Heart left ventricle (tissue), 16 donors: ENCODE results near the gene ZNF487. TPM values are rescaled to one million over a fixed set of nuclear protein-coding genes. Genes with fewer than 3 reads are reported as not detected.
A peak's percentile ranks its signal among the peaks of the same experiment; 100 is the strongest.

Source experiments
- ATAC-seq, 4 donors: fragments of 200-7000 bp; cut with Tn5 transposase; one replicate each; pipeline ENCODE4 v1.9.1; 2020 to 2022; ENCODE audit warnings: moderate library complexity in 4 of 4, mild to moderate bottlenecking in 3 of 4, moderate number of reproducible peaks in 1 of 4
- DNase-seq, 5 donors: peaks; one replicate each; pipeline ENCODE4 v3.0.0-alpha.2; 2020
- H3K27ac ChIP-seq, 12 donors: fragments of 200-600 bp; sonication (generic) in 4 of 12; one replicate each; pipeline versions ENCODE4 v1.5.0 to v1.8.0; 2016 to 2022; ENCODE audit warnings: mild to moderate bottlenecking in 2 of 12
- H3K27me3 ChIP-seq, 9 donors: fragments of 200-600 bp; sonication (generic) in 2 of 9; one replicate each; pipeline versions ENCODE4 v1.5.1 to v1.8.0; 2016 to 2022; ENCODE audit warnings: mild to moderate bottlenecking in 3 of 9
- H3K36me3 ChIP-seq, 9 donors: fragments of 200-600 bp; sonication (generic) in 2 of 9; one replicate each; pipeline versions ENCODE4 v1.5.0 to v1.8.0; 2018 to 2022; ENCODE audit warnings: mild to moderate bottlenecking in 2 of 9
- H3K4me1 ChIP-seq, 12 donors: fragments of 200-600 bp; sonication (generic) in 4 of 12; one replicate each; pipeline versions ENCODE4 v1.5.0 to v1.8.0; 2016 to 2022; ENCODE audit warnings: mild to moderate bottlenecking in 3 of 12
- H3K4me3 ChIP-seq, 12 donors: fragments of 200-600 bp; sonication (generic) in 4 of 12; one replicate each; pipeline versions ENCODE4 v1.5.0 to v1.8.0; 2017 to 2022; ENCODE audit warnings: mild to moderate bottlenecking in 9 of 12, moderate library complexity in 4 of 12
- H3K9me3 ChIP-seq, 12 donors: fragments of 200-600 bp; sonication (generic) in 4 of 12; one replicate each; pipeline versions ENCODE4 v1.5.0 to v1.8.0; 2016 to 2022; ENCODE audit warnings: mild to moderate bottlenecking in 1 of 12
- POLR2A ChIP-seq, 2 donors: fragments of 450-650 bp; IDR thresholded peaks; one replicate each; pipeline ENCODE4 v1.6.1; 2017; ENCODE audit warnings: antibody characterized with exemption in 2 of 2, mild to moderate bottlenecking in 2 of 2, moderate library complexity in 2 of 2
- WGBS, 4 donors: extraction: QIAGEN DNeasy Blood & Tissue Kit in 2 of 4; methylation state at CpG; one replicate each; pipeline versions ENCODE4 v1.1.5 to v1.1.7; 2013 to 2018; 5-methylcytosine and 5-hydroxymethylcytosine counted together
- intact Hi-C, 10 donors: fragments of 100-400 bp; cut with DNase I; formaldehyde crosslinking; loops; one replicate each; pipeline versions ENCODE4 v1.11.1 to v1.14.2; 2022
- polyA plus RNA-seq, 2 donors: library from polyadenylated mRNA; stranded (reverse); fragments of 200-250 nt; gene quantifications; one replicate each; pipeline ENCODE4 v1.2.3, GENCODE V29; 2013
- total RNA-seq, 9 donors: library from RNA; depleted of rRNA in 2 of 9; stranded (reverse); fragments of >200 nt in 2 of 9; fragmentation: NEBNext Ultra II Directional in 3 of 9; extraction: Animal tissue kit (Norgen Biotek cat#: 25700) in 3 of 9; gene quantifications; one replicate each; pipeline versions ENCODE4 v1.1.0 to v1.2.4, GENCODE V29; 2016 to 2023
- TF ChIP-seq, protein P1 (sequence below), 12 donors: fragments of 200-600 bp; sonication (generic) in 4 of 12; IDR thresholded peaks; one replicate each; pipeline versions ENCODE4 v1.5.0 to v1.8.0; 2018 to 2022; ENCODE audit warnings: antibody characterized with exemption in 12 of 12, mild to moderate bottlenecking in 5 of 12
- donor health status: ischemic (EF 13 %, LVEDD 7.1; RV severe dilation, severe dysfunction).
- donor health status: healthy with polysubstance abuse.
- donor health status: DM: no; HTN: yes; CAD: no.
- donor health status: DM: no; HTN: no; CAD: no.
- donor health status: ischemic (EF 25% LVEDD 6.9; RV normal size, moderate dysfunction).
- donor health status: ischemic (EF 25% LVEDD 5.7; RV mildly dilated, moderate dysfunction).
- donor health status: healthy.
- donor health status: DM: yes; HTN: yes; CAD: no.
- donor health status: ischemic (EF 35%, LVEDD 5.7; RV mildly dilated, moderate dysfunction).
- donor health status: nonischemic (EF 11% LVEDD 7.7; RV severe dilation, severe dysfunction).
- donor health status: DM: yes; HTN: yes; CAD: no.
- donor health status: PGD.
- donor health status: ischemic (EF 29% LVEDD 5.4; RV normal size, mild dysfunction).
- donor health status: nonischemic (EF 23%, LVEDD 6.1; RV moderate dilation, normal function).

Gene ZNF487
- total and polyA plus RNA-seq, 11 donors = 1.8 to 5.1 (median 2.4) TPM

DNA sequence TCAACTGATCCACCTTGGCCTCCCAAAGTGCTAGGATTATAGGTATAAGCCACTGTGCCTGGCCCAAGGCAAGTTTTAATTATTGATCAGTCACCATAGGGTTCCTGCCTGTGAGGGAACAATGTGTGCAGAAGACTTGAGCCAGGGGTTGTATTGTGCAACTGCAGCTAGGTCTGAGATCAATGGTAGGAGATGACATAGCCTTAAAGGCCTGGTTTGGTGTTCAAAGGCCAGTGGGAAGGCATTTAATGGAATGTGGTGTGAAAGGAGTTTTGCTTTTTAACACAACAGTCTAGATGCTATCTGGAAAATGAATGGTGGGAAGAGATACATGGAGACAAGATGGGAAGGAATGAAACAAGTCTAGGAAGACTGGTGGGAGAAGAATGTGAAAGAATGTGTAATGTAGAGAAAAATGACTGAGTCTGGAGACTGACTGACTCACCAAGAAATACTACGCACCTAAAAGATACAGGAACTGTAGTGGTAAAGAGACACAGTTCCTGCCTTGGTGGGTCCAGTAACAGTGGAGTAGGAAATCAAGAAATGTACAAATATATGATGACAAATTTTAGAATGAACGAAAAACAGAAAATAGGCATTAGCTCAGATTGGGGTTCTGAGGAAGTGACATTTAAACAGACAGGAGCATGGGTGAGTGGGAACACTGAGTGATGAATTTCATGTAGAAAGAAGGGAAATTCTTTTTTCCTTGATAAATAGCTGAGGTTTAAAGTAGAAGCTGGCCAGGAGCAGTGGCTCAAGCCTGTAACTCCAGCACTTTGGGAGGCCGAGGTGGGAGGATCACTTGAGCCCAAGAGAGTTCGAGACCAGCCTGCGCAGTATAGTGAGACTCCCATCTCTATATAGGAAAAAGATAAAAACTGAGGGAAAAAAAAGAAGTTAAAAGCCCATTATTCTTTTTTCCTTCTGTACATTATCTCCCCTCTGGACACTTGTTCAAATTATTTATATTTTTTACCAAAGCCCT, 37.3 kb upstream of the ZNF487 start:
- intact Hi-C loops = loop anchor here in 5 of 10 donors (1.0 to 5.0 kb wide), 2 partner anchors 8 to 38 kb away; partner anchors contain the start of gene ZNF487 (in 4 of the 5)
- no peaks in the 10 kb centered on the region for H3K9me3 ChIP-seq
- no peak overlapping the region for H3K4me3 ChIP-seq
- TF ChIP-seq, protein P1, sequence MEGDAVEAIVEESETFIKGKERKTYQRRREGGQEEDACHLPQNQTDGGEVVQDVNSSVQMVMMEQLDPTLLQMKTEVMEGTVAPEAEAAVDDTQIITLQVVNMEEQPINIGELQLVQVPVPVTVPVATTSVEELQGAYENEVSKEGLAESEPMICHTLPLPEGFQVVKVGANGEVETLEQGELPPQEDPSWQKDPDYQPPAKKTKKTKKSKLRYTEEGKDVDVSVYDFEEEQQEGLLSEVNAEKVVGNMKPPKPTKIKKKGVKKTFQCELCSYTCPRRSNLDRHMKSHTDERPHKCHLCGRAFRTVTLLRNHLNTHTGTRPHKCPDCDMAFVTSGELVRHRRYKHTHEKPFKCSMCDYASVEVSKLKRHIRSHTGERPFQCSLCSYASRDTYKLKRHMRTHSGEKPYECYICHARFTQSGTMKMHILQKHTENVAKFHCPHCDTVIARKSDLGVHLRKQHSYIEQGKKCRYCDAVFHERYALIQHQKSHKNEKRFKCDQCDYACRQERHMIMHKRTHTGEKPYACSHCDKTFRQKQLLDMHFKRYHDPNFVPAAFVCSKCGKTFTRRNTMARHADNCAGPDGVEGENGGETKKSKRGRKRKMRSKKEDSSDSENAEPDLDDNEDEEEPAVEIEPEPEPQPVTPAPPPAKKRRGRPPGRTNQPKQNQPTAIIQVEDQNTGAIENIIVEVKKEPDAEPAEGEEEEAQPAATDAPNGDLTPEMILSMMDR (IDR thresholded peaks at IDR 0.05) = no peak
- TF ChIP-seq POLR2A (IDR thresholded peaks at IDR 0.05) = no peak
- peaks cover 0 to 58% (median 18%) of the 10 kb centered on the region in 9 donors for H3K36me3 ChIP-seq
- DNase-seq = no peak
- H3K27me3 ChIP-seq = no peaks in the 10 kb centered on the region
- H3K27ac ChIP-seq = peak overlapping the region in 1 of 12 donors; percentile 99
- 89 to 91% (median 89%) methylated on average over 5 of the region's 5 CpGs for WGBS, 4 donors
- H3K4me1 ChIP-seq = peaks cover 2 to 91% (median 62%) of the 10 kb centered on the region in 12 donors
- ATAC-seq = no peak

DNA sequence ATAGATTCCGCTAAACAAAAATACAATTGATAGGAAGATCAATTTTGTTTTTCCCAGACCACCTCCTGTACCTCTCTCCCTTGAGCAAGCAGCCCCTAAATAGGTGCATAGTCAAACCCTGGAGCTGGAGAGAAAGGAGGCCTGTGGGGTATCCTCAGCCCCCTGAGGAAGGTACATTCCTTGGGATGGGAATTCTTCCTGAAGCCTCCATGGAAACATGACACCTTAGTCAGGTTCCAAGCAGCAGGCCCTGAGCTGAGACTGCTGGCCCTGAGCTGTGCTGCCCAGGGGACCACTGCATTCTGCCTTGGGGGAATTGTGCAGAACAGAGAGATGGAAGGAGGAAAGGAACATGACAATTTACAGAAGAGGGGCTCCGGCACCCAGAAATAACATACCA, 35.3 kb upstream of the ZNF487 start:
- no peaks in the 10 kb centered on the region for H3K9me3 ChIP-seq
- no peak for DNase-seq
- H3K4me3 ChIP-seq = no peak overlapping the region
- intact Hi-C loops = no loop called here
- peak overlapping the region in 1 of 12 donors; percentile 17 for H3K27ac ChIP-seq
- H3K36me3 ChIP-seq = peaks cover 0 to 46% (median 7%) of the 10 kb centered on the region in 9 donors
- peaks cover 14 to 93% (median 66%) of the 10 kb centered on the region in 12 donors for H3K4me1 ChIP-seq
- ATAC-seq = no peak
- no peaks in the 10 kb centered on the region for H3K27me3 ChIP-seq
- no peak for TF ChIP-seq POLR2A (IDR thresholded peaks at IDR 0.05)
- TF ChIP-seq, protein P1 (IDR thresholded peaks at IDR 0.05) = no peak
- whole genome bisulfite sequencing, 4 donors = 67 to 97% (median 95%) methylated on average over 2 of the region's 2 CpGs

DNA sequence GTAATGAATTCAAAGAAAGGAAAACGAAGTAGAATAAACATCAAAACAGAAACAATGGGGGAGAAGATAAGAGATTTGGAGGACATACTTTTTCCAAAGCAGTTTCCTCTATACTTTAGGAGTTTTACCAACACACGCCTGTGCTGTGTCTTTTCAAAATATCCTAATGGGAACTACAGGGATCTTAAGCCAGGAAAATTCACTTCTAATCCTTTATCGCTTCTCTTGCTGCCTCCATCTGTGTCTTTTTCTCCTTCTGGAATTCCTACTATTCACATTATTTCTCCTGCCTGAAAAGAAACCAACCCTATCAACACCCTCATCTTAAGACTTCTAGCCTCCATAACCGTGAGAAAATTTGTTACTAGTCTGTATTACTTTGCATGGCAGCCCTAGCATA, 34.7 kb upstream of the ZNF487 start:
- H3K27ac ChIP-seq = peak overlapping the region in 1 of 12 donors; percentile 17
- 50 to 56% (median 52%) methylated on average over 4 of the region's 4 CpGs for WGBS, 4 donors
- intact Hi-C loops = no loop called here
- no peak for TF ChIP-seq POLR2A (IDR thresholded peaks at IDR 0.05)
- TF ChIP-seq, protein P1 (IDR thresholded peaks at IDR 0.05) = no peak
- peaks cover 14 to 95% (median 67%) of the 10 kb centered on the region in 12 donors for H3K4me1 ChIP-seq
- H3K36me3 ChIP-seq = peaks cover 0 to 46% (median 7%) of the 10 kb centered on the region in 9 donors
- no peaks in the 10 kb centered on the region for H3K9me3 ChIP-seq
- DNase-seq = no peak
- H3K27me3 ChIP-seq = no peaks in the 10 kb centered on the region
- ATAC-seq = no peak
- peak overlapping the region in 1 of 12 donors; percentile 2 for H3K4me3 ChIP-seq

DNA sequence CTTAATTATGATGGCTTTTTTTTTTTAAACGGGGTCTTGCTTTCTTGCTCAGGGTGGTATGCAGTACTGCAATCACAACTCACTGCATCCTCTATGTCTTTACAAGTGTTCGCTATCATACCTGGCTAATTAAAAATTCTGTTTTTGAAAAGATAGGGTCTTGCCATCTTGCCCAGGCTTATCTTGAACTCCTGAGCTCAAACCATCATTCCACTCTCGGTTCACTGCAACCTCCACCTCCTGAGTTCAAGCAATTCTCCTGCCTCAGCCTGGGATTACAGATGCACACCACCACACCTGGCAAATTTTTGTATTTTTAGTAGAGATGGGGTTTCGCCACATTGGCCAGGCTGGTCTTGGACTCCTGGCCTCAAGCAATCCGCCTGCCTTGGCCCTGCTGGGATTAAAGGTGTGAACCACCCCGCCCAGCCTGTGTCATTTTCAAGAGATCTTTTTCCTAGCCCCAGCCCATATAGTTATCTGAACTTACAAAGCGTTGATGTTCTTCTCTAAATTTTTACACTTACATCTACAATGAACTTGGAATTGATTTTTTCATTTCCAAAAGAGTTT, 33.9 kb upstream of the ZNF487 start:
- no peak for ATAC-seq
- no peak for DNase-seq
- H3K4me3 ChIP-seq = no peak overlapping the region
- WGBS, 4 donors = 83 to 88% (median 85%) methylated on average over 7 of the region's 7 CpGs
- intact Hi-C loops = no loop called here
- H3K27me3 ChIP-seq = no peaks in the 10 kb centered on the region
- peak overlapping the region in 1 of 12 donors; percentile 17 for H3K27ac ChIP-seq
- TF ChIP-seq, protein P1 (IDR thresholded peaks at IDR 0.05) = no peak
- no peak for TF ChIP-seq POLR2A (IDR thresholded peaks at IDR 0.05)
- no peaks in the 10 kb centered on the region for H3K9me3 ChIP-seq
- H3K36me3 ChIP-seq = peaks cover 0 to 46% (median 7%) of the 10 kb centered on the region in 9 donors
- H3K4me1 ChIP-seq = peaks cover 14 to 88% (median 61%) of the 10 kb centered on the region in 12 donors
